ENCODE data around the gene MTF2.
"Not testable (repeated sequence)": the region's sequence is repeated elsewhere in the genome, so short reads cannot be mapped to it uniquely, and the experiment has no call there.

MTF2 gene

GRCh38 chr1:93078986-93079654, at the start of gene MTF2:
TSS of gene MTF2 (plus strand) at chr1:93079283. CDS start at chr1:93079527, 244 bp downstream.
- DNase-seq (ENCODE audit: low spot score) = peak; percentile 97

GRCh38 chr1:93029317-93029716, 49.8 kb upstream of the MTF2 start:
- DNase-seq (ENCODE audit: low spot score) = no peak

GRCh38 chr1:93030191-93030590, 48.9 kb upstream of the MTF2 start:
- not testable (repeated sequence) for DNase-seq (ENCODE audit: low spot score)

- DNase-seq (ENCODE audit: low spot score) = no peak
Measured at GRCh38 chr1:93031711-93032110, 47.4 kb upstream of the MTF2 start.

GRCh38 chr1:93033029-93033428, 46.1 kb upstream of the MTF2 start:
- no peak for DNase-seq (ENCODE audit: low spot score)

- DNase-seq (ENCODE audit: low spot score) = no peak
Measured at GRCh38 chr1:93033785-93034184, 45.3 kb upstream of the MTF2 start.

- DNase-seq (ENCODE audit: low spot score) = no peak
Measured at GRCh38 chr1:93034397-93034796, 44.7 kb upstream of the MTF2 start.

- DNase-seq (ENCODE audit: low spot score) = no peak
Measured at GRCh38 chr1:93036672-93037071, 42.4 kb upstream of the MTF2 start.

GRCh38 chr1:93042187-93043056, 36.7 kb upstream of the MTF2 start:
- DNase-seq (ENCODE audit: low spot score) = no peak

GRCh38 chr1:93043057-93043557, 36.0 kb upstream of the MTF2 start:
- no peak for DNase-seq (ENCODE audit: low spot score)

GRCh38 chr1:93047618-93048017, 31.5 kb upstream of the MTF2 start:
- DNase-seq (ENCODE audit: low spot score) = no peak

- DNase-seq (ENCODE audit: low spot score) = no peak
Measured at GRCh38 chr1:93051961-93052360, 27.1 kb upstream of the MTF2 start.

- peak; percentile 45 for DNase-seq (ENCODE audit: low spot score)
Measured at GRCh38 chr1:93056214-93056613, 22.9 kb upstream of the MTF2 start.

GRCh38 chr1:93056649-93057048, 22.4 kb upstream of the MTF2 start:
- no peak for DNase-seq (ENCODE audit: low spot score)

GRCh38 chr1:93061895-93062792, 16.9 kb upstream of the MTF2 start:
- peak; percentile 27 for DNase-seq (ENCODE audit: low spot score)

GRCh38 chr1:93076268-93076667, 2.8 kb upstream of the MTF2 start:
- no peak for DNase-seq (ENCODE audit: low spot score)

- DNase-seq (ENCODE audit: low spot score) = no peak
Measured at GRCh38 chr1:93078203-93078602, 880 bp upstream of the MTF2 start.

- no peak for DNase-seq (ENCODE audit: low spot score)
Measured at GRCh38 chr1:93078638-93078985, 471 bp upstream of the MTF2 start.

GRCh38 chr1:93079685-93080141, 630 bp downstream of the MTF2 start:
- peak; percentile 18 for DNase-seq (ENCODE audit: low spot score)

- peak; percentile 36 for DNase-seq (ENCODE audit: low spot score)
Measured at GRCh38 chr1:93080179-93080823, 1.2 kb downstream of the MTF2 start.

GRCh38 chr1:93081716-93082115, 2.6 kb downstream of the MTF2 start:
- peak; percentile 56 for DNase-seq (ENCODE audit: low spot score)

- DNase-seq (ENCODE audit: low spot score) = no peak
Measured at GRCh38 chr1:93082313-93082712, 3.2 kb downstream of the MTF2 start.
